Measurements from ENCODE around the gene CRY2.

CRY2 gene

GRCh38 chr11:45803971-45804760 lies 43.1 kb upstream of the CRY2 start:
- TF ChIP-seq CTCF (IDR thresholded peaks at IDR 0.05; ENCODE audit: insufficient read depth, low read depth, low read length, missing control alignments), result no peak
- peak overlapping the region; percentile 89 for H3K4me3 ChIP-seq (ENCODE audit: low read depth, low read length)
- peak; percentile 56 for DNase-seq (ENCODE audit: low read depth)

- peak; percentile 97 for DNase-seq (ENCODE audit: low read depth)
- peak within 1 kb of the TSS; percentile 89 for H3K4me3 ChIP-seq (ENCODE audit: low read depth, low read length)
- no peak for TF ChIP-seq CTCF (IDR thresholded peaks at IDR 0.05; ENCODE audit: insufficient read depth, low read depth, low read length, missing control alignments)
Measured at GRCh38 chr11:45804761-45805304, 42.4 kb upstream of the CRY2 start, which contains the start of gene SLC35C1. Gene SLC35C1, plus strand, starts transcription at chr11:45805149. Its CDS starts 653 bp downstream, at chr11:45805802.

GRCh38 chr11:45805305-45806071 lies 41.8 kb upstream of the CRY2 start:
- no peak for TF ChIP-seq CTCF (IDR thresholded peaks at IDR 0.05; ENCODE audit: insufficient read depth, low read depth, low read length, missing control alignments)
- H3K4me3 ChIP-seq (ENCODE audit: low read depth, low read length), result peak overlapping the region; percentile 89
- peak; percentile 23 for DNase-seq (ENCODE audit: low read depth)

- TF ChIP-seq CTCF (IDR thresholded peaks at IDR 0.05; ENCODE audit: insufficient read depth, low read depth, low read length, missing control alignments), result no peak
- no peak for DNase-seq (ENCODE audit: low read depth)
Measured at GRCh38 chr11:45806072-45806933, 41.0 kb upstream of the CRY2 start.

GRCh38 chr11:45806937-45807791 lies 40.1 kb upstream of the CRY2 start:
- DNase-seq (ENCODE audit: low read depth), result no peak
- peak overlapping the region; percentile 89 for H3K4me3 ChIP-seq (ENCODE audit: low read depth, low read length)
- no peak for TF ChIP-seq CTCF (IDR thresholded peaks at IDR 0.05; ENCODE audit: insufficient read depth, low read depth, low read length, missing control alignments)

More at GRCh38 chr11:45806072-45806933, 41.0 kb upstream of the CRY2 start:
- peak overlapping the region; percentile 89 for H3K4me3 ChIP-seq (ENCODE audit: low read depth, low read length)

All from GM12865 (cell line).